GM19468 (cell line): ENCODE data around the gene VAMP1.
"Not testable (repeated sequence)": the region's sequence is repeated elsewhere in the genome, so short reads cannot be mapped to it uniquely, and the experiment has no call there.

Source experiments
- ATAC-seq: cut with Tn5 transposase; IDR thresholded peaks from one replicate; pipeline ENCODE4 v1.9.1; 2021; ENCODE audit warnings: mild to moderate bottlenecking, moderate library complexity, moderate number of reproducible peaks; ENCODE audit not compliant: unreplicated experiment; ENCODE audit errors: extremely low read depth

VAMP1 gene

DNA sequence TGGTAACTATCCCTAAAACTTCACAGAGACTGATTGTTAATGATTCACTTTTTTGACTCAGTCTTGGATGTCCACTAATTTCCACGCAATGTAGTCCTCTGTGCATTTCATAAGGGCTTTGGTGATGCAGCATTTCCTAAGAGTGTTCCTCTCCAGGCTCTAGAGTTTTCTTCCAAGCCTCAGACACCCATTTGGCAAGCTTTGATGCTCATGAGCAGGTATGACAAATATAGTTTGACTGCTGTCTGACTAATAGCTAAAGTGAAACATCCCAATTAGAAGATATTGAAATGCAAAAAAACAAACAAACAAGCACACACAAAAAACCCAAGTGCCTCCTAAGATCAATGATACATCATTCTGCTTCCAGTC, 1.5 kb upstream of the VAMP1 start:
- no peak for ATAC-seq

DNA sequence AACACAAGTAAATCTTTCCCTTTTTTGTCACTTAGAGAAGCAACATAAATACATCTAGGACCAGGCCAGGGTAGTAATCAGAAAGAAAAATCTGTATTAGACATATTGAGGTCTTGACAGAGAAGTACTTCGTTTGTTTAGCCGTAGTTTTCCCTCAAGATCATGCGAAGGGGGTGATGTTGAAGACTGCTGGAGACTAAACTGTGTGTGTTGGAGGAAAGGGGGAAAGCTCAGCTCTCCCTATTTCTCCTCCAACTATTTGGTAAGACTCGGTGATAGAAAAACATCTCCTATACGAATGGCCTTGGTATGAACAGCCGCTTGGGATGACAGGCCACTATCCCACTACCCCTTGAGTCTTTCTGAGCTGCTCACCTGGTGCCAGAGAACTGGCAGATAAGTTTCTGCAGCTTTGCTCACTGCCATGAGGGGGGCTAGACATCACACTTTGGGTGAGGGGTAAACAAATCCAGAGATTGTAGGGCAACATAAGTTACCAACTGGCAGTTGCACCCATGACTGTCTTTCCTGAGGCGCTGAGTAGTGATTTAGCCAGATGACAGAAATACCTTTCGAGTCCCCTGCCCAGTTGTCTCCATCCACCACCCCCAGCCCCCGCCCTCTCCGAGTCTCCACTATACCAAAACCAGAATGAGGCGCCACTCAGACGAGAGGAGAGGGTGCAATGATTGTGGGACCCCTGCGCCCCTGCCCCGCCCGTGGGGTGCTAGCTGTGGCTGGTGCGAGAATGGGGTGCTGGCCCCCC, 685 bp downstream of the VAMP1 start:
- no peak for ATAC-seq

DNA sequence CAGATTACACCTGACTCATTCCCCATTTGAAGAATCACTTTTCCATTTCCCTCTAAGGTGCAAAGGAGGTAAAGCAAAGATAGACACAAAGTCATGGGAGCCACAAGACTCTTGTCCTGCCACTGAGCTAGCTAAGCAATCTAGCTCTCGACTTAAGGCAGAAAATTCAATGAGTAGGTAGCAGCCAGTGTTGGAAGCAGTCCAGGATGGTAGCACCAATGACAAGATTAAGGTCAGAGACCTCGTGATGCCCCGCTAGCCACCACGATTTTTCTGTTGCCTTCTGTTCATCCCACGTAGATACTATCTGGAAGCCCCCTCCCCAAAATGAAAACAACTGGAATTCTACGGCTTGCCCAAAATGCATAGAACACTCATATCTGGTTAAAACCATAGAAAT, 1.4 kb downstream of the VAMP1 start:
- no peak for ATAC-seq

DNA sequence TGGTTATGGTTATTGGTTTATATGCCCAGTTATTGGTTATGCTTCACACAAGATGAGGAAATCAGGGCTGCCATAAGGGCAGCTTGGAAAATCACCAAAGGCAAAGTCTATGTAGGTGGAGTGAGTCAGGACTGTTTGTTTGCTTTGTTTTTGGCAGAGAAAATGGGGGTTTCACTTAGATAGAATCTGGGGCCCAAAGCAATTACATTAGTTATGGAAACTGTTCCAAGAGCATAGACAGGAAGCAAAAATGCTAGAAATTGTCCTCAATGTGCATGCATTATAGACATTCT, 2.2 kb downstream of the VAMP1 start:
- ATAC-seq: no peak

DNA sequence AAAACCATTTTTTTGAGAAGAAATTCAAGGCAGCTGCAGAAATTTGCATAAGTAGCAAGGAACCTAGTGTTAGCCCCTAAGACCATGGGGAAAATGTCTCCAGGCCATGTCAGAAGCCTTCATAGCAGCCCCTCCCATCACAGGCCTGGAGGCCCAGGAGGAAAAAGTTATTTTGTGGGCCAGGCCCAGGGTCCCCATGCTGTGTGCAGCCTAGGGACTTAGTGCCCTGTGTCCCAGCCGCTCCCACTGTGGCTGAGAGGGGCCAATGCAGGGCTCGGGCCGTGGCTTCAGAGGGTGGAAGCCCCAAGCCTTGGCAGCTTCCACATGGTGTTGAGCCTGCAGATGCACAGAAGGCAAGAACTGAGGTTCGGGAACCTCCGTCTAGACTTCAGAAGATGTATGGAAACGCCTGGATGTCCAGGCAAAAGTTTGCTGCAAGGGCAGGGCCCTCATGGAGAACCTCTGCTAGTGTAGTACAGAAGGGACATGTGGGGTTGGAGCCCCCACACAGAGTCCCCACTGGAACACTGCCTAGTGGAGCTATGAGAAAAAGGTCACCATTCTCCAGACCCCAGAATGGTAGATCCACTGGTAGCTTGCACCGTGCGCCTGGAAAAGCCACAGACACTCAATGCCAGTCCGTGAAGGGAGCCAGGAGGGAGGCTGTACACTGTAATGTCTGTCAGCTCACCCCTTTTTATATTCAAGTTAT, 2.8 kb downstream of the VAMP1 start:
- ATAC-seq: not testable (repeated sequence)

DNA sequence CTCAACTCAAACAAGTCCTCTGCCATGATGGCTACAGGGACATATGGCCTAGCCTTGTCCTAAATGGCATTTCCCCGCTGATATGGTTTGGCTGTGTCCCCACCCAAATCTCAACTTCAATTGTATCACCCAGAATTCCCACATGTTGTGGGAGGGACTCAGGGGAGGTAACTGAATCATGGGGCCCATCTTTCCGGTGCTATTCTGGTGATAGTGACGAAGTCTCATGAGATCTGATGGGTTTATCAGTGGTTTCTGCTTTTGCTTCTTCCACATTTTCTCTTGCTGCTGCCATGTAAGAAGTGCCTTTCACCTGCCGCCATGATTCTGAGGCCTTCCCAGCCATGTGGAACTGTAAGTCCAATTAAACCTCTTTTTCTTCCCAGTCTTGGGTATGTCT, 3.7 kb downstream of the VAMP1 start:
- ATAC-seq: not testable (repeated sequence)

DNA sequence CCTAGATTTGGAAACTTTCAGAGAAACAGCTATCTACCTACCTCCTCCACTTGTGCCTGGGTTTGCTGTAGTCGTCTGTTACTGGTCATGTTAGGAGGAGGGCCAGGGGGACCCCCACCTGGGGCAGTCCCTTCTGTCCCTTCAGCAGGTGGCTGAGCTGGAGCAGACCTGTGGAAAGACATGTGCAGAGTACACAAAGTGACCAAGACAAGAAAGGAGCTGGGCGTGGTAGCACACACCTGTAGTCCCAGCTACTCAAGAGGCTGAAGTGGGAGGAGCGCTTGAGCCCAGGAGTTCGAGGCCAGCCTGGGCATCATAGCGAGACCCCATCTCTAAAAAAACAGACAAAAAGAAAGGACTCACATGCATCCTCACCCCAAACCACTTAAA, 4.3 kb downstream of the VAMP1 start:
- ATAC-seq: no peak

DNA sequence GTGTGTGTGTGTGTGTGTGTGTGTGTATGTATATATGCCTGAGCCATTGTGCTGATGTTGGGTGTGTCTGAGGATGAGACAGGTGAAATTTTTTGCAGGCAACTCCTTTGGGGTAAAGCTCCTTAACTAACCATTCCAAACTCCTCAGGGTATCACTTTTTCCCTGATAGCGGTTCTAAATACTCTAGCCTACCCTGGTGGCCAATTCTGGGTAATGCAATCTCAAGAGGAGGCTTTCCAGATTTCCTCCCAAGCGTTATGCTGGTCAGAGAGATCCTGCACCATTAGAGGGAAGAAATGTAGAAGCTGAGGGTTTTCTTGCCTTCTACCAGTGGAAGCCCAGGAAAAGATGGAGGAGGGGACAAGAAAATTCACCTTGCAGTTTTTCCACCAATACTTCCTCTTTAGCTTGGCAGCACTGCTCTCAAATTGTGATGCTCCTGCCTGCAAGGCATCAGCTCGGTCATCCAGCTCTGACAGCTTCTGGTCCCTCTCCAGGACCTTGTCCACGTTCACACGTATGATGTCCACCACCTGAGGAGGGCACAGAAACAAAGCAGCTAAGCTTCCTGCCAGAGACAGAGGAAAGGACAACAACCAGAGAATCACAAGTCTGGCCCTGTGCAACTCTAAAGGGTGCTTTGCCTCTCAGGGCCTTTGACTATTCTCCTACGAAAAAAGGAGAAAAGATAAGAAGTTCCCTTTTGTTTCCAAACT, 4.9 kb downstream of the VAMP1 start:
- ATAC-seq: no peak

DNA sequence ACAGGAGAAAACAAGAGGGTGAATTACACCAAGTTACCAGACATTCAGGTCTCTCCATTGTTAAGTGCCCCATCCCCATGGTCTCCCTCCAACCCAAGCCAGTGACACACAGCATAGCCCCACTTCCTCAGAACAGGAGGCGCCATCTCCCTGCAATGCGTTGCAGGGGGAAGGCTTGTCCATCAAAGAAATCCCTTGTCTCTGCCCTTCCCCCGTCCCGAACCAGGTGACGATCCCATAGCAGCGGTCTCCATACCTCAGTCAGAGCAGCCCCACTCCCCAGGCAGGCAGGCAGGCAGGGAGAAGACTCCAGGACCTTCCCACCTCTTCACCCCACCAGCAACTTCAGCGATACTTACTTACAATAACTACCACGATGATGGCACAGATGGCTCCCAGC, 5.9 kb downstream of the VAMP1 start:
- no peak for ATAC-seq

DNA sequence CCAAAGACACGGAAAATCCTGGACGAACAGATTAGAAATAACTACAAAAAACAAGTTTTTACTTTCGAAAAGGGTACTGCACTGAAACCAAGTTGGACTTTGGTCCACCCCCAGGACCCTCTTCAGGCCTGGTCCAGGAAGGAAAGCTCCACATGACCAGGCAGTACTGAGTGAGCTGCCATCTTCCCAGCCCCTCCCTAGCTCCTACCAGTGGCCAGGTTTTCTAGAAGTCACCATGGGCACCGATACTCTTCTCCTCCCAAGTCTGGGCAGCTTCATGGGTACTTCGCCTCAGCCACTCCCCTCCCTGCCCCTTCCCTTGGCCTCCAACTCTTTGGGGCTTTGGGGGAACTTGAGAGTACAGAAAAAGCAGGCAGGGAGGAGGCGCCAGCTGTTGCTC, 6.6 kb downstream of the VAMP1 start:
- no peak for ATAC-seq

DNA sequence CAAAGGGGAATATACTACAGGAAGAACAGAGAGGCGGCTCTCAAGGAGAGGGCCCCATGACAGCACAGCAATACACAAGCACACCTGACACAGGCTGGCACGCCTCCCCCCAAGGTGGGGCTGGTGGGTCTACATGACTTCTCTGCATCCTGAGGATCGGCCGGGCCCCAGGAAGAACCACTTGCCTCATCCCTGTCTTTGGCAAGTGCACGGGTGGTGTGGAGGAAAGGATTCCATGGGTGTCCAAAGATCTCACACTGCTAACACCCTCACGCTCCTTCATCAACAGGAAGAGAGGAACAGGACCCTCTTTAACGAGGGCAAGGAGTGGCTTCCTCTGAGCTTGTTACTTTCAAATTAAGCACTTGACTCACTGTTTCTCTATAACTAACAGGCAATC, 7.3 kb downstream of the VAMP1 start:
- ATAC-seq: no peak

DNA sequence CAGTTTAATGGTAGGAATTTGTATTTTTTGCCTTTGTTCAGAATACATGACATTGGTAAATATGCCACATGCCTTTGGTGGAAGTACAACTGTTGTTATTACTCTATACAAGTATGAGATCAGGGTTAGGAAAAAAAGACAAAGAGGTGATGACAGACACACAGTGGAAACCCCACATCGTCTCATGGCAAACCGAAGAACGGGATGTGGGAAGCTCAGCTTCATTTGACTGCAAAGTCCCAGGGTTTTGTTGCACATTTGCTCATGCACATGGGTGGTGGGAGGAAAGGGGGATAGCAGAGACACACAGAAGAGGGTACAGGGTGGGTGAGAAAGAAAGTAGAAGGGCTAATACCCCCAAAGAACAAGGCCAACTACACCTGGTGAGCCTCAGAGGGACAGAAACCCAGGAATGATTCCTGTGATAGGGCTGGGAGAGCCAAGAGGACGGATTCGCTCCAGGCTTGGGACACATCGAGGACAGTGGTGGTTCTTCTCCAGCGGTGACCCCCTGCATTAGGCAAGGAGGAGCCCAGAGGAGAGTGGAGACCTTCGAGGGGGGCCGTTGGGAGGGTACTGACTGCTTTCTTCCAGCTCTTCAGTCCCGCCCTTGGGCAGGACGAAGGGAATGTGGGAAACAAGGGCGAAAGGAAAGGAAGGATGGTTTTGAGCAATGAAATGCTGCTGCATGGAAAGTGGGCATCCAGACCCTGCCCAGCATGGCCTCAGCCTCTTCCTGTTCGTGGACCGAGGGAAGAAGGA, 8.1 kb downstream of the VAMP1 start:
- ATAC-seq: no peak

DNA sequence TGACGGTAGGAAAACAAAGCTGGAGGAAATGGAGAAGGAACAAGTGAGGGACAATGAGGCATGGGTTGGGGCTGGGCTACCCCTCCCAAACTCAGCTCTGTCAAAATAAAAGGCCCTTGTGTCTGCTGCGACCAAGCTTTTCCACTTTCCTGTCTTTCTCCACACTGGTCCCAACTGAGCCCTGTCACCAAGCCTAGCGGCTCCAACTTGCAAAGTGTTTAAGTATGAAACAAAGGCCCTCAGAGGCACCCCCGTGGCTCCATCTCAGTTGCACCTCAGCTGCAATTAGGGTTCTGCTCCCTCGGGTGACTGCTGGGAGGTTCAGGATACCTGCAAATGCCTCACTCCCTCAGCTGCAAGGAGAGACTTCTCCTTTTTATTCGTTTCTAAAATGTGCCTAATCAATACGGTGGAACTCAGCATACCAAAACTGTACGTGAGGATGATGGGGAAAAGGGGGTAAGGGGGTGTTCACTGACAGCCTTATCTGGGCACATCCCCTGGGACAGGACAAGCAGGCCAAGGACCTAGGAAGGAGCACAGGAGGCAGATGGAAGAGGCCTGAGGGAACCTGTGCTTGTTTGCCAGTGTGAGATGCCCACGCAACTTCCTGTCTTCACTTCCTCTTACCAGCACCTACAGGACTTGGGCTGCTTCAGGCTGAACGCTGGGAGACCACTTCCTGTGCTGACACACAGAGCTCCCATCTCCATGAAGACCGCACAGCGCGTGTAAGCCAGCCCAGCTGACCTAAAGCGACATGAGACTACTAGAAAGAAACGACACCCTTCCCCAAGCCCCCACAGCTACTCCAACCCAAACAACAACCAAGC, 8.9 kb downstream of the VAMP1 start:
- ATAC-seq: peak; percentile 54

DNA sequence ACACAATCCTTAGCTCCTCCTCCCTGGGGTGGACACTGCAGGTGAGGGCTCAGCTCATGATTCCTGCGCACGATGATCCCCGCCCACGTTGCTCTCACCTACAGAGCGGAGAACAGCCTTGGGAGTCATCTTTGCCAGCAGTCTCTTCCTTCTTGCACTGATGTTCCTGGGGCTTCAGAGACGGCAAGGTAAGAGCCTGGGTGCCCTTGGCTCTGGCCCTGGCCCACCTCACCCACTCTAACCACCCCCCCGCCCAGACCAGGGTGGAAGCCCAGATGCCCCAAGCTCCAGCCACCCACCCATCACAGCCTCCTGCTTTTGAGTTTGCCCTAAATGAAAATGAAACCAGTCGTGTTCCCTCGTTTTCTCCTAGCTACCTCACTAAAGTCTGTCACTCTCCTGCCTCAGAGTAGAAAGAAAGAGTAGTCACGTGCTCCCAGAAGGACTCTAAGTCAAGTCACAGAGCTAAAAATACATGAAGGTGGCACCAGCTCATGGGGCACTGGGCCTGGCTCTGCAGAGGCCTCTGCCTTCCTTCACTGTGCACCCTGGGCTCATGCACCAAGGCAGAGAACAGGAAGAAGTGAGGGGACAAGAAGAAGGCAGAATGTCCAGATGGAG, 9.6 kb downstream of the VAMP1 start:
- no peak for ATAC-seq

DNA sequence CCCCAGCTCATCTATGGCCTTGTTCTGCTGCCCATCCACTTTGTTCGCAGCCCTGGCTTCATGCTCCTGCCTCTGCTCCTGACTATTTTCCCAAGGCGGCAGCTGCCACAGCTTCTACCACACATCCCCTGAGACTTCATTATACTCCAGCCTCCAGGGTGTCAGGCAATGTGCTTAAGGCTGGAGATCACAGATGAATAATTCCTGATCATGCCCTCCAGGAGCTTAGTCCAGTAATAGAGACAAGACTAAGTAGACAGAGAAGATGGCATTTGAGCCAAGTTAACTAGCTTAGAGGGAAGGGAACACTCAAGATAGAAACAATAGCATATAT, 11.5 kb downstream of the VAMP1 start:
- no peak for ATAC-seq

DNA sequence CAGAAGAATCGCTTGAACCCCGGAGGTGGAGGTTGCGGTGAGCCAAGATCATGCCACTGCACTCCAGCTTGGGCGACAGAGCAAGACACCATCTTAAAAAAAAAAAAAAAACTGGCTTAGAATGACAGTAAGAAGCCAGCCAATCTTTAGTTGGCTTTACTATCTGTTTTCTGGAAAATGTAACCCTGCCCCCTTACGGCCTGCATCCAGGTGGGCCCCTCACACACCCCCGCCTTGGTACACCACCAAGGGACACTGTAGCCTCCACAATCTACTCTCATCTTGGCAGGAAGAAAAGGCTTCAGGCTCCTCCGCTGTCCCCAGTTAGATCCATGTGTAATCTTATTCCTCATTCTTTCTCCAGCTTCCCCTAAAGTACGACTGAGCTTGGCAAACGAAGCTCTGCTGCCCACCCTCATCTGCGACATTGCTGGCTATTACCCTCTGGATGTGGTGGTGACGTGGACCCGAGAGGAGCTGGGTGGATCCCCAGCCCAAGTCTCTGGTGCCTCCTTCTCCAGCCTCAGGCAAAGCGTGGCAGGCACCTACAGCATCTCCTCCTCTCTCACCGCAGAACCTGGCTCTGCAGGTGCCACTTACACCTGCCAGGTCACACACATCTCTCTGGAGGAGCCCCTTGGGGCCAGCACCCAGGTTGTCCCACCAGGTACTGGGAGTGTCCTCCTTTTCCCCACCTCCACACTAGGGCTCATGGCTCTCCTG, 12.0 kb downstream of the VAMP1 start:
- ATAC-seq: no peak

DNA sequence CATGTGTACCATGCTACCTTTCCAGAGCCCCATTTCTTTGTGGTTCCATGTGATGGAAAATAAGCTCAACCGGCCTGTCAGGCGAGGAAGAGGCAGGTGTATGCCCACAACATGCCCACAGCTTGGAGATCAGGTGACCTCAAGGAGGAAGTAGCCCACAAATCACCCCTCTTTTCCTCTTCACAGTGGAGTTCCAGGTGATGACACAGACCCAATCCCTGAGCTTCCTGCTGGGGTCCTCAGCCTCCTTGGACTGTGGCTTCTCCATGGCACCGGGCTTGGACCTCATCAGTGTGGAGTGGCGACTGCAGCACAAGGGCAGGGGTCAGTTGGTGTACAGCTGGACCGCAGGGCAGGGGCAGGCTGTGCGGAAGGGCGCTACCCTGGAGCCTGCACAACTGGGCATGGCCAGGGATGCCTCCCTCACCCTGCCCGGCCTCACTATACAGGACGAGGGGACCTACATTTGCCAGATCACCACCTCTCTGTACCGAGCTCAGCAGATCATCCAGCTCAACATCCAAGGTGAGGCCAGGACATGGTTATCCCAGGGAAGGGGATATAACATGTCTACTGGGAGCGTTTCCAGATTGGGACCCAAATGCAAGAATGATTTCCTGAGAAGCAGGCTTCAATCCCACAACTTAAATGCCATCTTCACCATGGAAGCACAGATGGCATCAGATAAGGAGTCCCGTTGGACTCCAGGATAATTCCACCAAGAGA, 13.1 kb downstream of the VAMP1 start:
- no peak for ATAC-seq

DNA sequence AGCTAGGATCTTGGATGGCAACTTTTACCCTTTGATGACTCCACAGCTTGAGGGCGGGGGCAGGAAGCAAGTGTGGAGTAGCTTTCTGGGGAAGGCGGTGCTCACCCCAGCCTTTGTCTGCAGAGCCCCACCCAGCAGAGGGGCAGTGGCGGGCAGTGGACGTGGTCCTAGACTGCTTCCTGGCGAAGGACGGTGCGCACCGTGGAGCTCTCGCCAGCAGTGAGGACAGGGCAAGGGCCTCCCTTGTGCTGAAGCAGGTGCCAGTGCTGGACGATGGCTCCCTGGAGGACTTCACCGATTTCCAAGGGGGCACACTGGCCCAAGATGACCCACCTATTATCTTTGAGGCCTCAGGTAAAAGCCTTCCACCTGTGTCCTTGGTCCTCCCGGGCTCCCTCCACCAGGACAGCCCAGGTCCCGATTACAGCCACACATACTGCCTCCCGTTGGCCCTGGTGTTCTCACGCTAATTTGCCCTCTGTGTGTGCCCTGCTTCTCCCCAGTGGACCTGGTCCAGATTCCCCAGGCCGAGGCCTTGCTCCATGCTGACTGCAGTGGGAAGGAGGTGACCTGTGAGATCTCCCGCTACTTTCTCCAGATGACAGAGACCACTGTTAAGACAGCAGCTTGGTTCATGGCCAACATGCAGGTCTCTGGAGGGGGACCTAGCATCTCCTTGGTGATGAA, 17.4 kb downstream of the VAMP1 start:
- no peak for ATAC-seq
